ENCODE measurements around the gene PABPN1. TPM values are rescaled to one million over a fixed set of nuclear protein-coding genes. Genes with fewer than 3 reads are reported as not detected.

Gene PABPN1
- total RNA-seq, 3 donors from 2014 or later, result 45.9 to 87.2 (median 74.1) TPM

DNA sequence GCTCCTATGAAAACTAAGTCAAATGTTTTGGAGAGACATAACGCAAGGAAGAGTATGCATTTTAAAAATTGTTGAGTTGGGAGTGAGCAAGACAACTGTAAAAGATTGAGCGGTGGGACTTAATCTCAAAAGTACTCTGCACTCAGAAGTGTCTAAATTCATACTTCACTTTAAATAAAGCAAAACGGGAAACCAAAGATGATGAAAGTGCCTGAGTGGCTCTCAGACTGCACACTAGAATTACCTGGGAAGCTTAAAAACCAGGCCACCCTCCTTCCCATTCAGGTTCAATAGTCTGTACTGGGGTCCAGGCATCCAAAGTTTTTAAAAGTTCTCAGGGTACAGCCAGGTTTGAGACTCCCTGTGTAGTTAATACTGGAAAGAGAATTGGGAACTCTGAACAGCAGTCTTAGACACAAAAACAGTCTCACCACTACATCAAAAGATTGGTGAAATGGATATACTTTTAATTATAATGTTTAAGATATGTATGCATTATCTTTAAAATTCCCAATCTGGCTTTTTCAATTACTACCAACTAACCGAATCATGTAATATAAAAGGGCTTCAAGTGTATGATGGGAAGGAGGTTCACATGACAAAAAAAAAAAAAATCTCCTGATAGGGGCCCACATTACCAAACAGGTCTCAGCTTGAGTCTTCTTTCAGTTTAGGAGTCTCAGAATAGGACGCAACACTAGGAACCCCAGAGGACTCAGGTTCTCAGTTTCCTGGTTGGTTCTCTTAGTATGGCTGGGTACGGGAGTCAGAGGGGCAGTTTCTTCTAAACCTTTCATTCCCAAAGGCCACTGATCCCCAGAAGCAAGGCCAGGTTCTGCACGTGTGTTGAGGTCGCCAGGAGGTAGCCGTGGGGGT, 36.4 kb upstream of the PABPN1 start:
- peak overlapping the region; percentile 72 to 99 (median 92) for H3K4me3 ChIP-seq
- H3K36me3 ChIP-seq, result no peaks in the 10 kb centered on the region
- no peaks in the 10 kb centered on the region for H3K4me1 ChIP-seq
- DNase-seq (ENCODE audit: low spot score in 2 of 2), result no peak
- intact Hi-C loops (cut with DNase I; ENCODE audit: low total_unique reads), result loop anchor here (10.0 kb wide), 1 partner anchor 80 kb away; the partner anchor contains the start of gene EFS
- H3K9me3 ChIP-seq, result no peaks in the 10 kb centered on the region
- no peak for TF ChIP-seq POLR2AphosphoS5 (IDR thresholded peaks at IDR 0.05)
- TF ChIP-seq, protein P1, sequence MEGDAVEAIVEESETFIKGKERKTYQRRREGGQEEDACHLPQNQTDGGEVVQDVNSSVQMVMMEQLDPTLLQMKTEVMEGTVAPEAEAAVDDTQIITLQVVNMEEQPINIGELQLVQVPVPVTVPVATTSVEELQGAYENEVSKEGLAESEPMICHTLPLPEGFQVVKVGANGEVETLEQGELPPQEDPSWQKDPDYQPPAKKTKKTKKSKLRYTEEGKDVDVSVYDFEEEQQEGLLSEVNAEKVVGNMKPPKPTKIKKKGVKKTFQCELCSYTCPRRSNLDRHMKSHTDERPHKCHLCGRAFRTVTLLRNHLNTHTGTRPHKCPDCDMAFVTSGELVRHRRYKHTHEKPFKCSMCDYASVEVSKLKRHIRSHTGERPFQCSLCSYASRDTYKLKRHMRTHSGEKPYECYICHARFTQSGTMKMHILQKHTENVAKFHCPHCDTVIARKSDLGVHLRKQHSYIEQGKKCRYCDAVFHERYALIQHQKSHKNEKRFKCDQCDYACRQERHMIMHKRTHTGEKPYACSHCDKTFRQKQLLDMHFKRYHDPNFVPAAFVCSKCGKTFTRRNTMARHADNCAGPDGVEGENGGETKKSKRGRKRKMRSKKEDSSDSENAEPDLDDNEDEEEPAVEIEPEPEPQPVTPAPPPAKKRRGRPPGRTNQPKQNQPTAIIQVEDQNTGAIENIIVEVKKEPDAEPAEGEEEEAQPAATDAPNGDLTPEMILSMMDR (IDR thresholded peaks at IDR 0.05), result no peak
- peak overlapping the region; percentile 97 to 99 for H3K27ac ChIP-seq
- no peaks in the 10 kb centered on the region for H3K27me3 ChIP-seq

DNA sequence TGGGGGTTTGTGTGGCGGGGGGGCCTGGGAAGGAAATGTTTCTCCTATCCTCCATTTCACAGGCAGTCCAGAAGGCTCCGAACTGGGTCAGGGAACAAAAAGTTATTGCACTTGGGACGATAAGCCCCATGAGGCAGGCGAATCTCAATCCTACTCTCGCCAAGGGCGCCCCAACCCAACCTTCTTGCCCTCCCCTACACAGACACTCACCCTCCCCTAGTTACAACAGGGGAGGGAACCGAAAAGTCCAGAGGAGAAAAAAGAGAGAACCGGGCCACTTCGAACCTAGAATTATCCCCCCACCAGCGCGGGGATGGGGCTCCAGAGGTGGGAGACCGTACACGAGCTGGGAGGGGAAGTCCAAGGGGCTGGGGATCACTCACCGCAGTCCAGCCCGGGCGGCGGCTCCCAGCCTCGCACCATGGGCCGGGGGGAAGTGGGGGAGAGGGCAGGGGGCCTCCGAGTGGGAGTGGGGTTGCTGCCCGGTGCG, 35.7 kb upstream of the PABPN1 start:
- Histone ChIP-seq H3K4me3 (peak overlapping the region; percentile 72 to 99 (median 92)), H3K36me3 (no peaks in the 10 kb centered on the region), H3K27ac (peak overlapping the region; percentile 97 to 99), H3K9me3 (no peaks in the 10 kb centered on the region), H3K4me1 (no peaks in the 10 kb centered on the region), H3K27me3 (no peaks in the 10 kb centered on the region)
- intact Hi-C loops (cut with DNase I; ENCODE audit: low total_unique reads), result loop anchor here (10.0 kb wide), 1 partner anchor 79 kb away; the partner anchor contains the start of gene EFS
- TF ChIP-seq POLR2AphosphoS5 (IDR thresholded peaks at IDR 0.05), result no peak
- TF ChIP-seq, protein P1 (IDR thresholded peaks at IDR 0.05), result no peak
- TF ChIP-seq POLR2A (IDR thresholded peaks at IDR 0.05), result no peak
- DNase-seq (ENCODE audit: low spot score in 2 of 2), result no peak

DNA sequence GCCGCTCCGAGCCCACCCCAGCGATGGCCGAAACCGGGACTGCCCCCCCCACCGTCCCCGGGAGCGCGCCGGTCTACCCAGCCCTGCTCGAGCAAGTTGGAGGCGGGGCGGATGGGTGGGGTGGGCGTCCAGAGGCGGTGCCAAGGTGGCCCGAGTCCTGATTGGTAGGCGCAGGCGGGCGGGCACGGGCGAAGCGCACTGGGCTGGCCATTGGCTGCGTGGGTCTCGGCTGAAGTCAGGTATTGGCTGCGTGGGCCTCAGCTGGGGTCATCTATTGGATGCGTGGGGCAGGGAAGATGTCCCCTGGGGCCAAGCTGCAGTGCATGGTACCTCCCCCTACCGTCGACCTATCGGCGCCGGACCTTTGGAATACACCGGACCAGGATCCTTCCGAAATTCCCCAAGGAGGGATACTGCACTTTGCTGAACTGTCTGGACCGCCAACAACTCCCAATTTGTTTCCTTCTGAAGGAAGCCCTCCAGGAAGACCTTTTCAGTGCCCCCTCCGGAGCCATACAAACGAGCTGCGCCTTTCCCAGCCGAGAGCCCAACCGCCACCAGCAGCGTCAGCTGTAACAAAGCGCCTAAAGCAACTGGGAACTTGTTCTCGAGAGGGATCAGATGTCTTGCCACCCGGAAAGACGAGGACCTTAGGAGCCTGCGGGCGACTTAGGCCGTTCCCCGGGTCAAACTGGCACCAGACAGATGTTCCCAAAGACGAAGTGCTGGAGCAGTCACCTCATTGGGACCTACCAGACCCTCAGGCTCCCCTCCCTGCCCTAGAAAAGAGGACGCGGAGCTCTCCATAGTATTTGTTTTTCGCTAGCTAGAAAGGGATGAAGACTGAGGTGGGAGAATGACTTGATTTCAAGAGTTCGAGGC, 35.0 kb upstream of the PABPN1 start, which contains the start of gene HOMEZ:
Gene HOMEZ (minus strand): TSS at position 113 of the 882 bp plus-strand sequence. CDS start 180 bp downstream, outside the sequence.
- Histone ChIP-seq H3K9me3 (no peaks in the 10 kb centered on the region), H3K27ac (peak within 1 kb of the TSS; percentile 97 to 99), H3K4me3 (peak within 1 kb of the TSS; percentile 72 to 99 (median 92)), H3K27me3 (no peaks in the 10 kb centered on the region), H3K36me3 (no peaks in the 10 kb centered on the region), H3K4me1 (no peaks in the 10 kb centered on the region)
- intact Hi-C loops (cut with DNase I; ENCODE audit: low total_unique reads), result loop anchor here (10.0 kb wide), 1 partner anchor 79 kb away; the partner anchor contains the start of gene EFS
- TF ChIP-seq POLR2A (IDR thresholded peaks at IDR 0.05) (peak; percentile 17), POLR2AphosphoS5 (IDR thresholded peaks at IDR 0.05) (peak; percentile 53 to 83 (median 75))
- TF ChIP-seq, protein P1 (IDR thresholded peaks at IDR 0.05), result no peak
- DNase-seq (ENCODE audit: low spot score in 2 of 2), result peak; percentile 100

DNA sequence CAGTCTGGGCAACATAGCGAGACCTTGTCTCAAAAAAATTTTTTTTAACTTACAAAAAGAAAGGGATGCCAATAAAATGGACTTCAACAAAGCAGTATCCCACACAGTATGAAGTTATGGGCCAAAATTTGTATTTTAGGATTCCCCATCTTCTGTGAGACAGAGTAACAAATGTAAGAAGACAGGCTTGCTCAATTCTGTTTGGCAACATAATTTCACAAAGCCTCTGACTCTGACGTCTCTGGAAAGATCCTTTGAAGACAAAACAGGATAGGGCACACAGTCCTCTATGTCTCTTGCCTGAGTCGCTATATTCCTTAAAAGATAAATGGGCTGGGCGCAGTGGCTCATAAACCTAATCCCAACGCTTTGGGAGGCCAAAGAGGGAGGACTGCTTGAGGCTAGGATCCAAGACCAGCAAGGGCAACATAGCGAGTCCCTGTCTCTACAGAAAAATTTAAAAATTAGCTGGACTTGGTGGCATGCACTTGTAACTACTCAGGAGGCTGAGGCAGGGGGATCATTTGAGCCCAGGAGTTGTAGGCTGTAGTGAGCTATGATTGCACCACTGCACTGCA, 34.3 kb upstream of the PABPN1 start:
- Histone ChIP-seq H3K4me3 (peak overlapping the region; percentile 72 to 99 (median 92)), H3K36me3 (no peaks in the 10 kb centered on the region), H3K9me3 (no peaks in the 10 kb centered on the region), H3K4me1 (no peaks in the 10 kb centered on the region), H3K27ac (peak overlapping the region; percentile 97 to 99), H3K27me3 (no peaks in the 10 kb centered on the region)
- TF ChIP-seq, protein P1 (IDR thresholded peaks at IDR 0.05), result no peak
- TF ChIP-seq POLR2AphosphoS5 (IDR thresholded peaks at IDR 0.05) (no peak), POLR2A (IDR thresholded peaks at IDR 0.05) (no peak)
- intact Hi-C loops (cut with DNase I; ENCODE audit: low total_unique reads), result loop anchor here (10.0 kb wide), 1 partner anchor 78 kb away; the partner anchor contains the start of gene EFS
- no peak for DNase-seq (ENCODE audit: low spot score in 2 of 2)

Measured in breast epithelium (tissue), 4 donors.